Body of pancreas (tissue), 4 donors: ENCODE results near the gene NECTIN3.

ENCODE experiments used
- CTCF ChIP-seq, 7 experiments: fragments of 450-650 bp in 4 of 7; fragments of 200-600 bp in 3 of 7; sonication (generic) in 3 of 7; IDR thresholded peaks; one replicate each; pipeline ENCODE4 v1.5.1; 2016 to 2019; ENCODE audit warnings: antibody characterized with exemption in 7 of 7
- POLR2A ChIP-seq, 3 donors: fragments of 450-650 bp; IDR thresholded peaks; one replicate each; pipeline ENCODE4 v1.6.1; 2016; ENCODE audit warnings: antibody characterized with exemption in 3 of 3, mild to moderate bottlenecking in 2 of 3

GRCh38 chr3:111210003-111210711 lies 138.5 kb downstream of the NECTIN3 start:
- TF ChIP-seq CTCF (IDR thresholded peaks at IDR 0.05): no peak
- no peak for TF ChIP-seq POLR2A (IDR thresholded peaks at IDR 0.05)
